ENCODE data around the gene POMGNT1.

The POMGNT1 gene

GRCh38 chr1:46153228-46153627 is 45.0 kb downstream of the POMGNT1 start:
- DNase-seq = no peak

- DNase-seq = no peak
Measured at GRCh38 chr1:46152016-46152415, 46.2 kb downstream of the POMGNT1 start.

- DNase-seq = no peak
Measured at GRCh38 chr1:46150085-46150484, 48.1 kb downstream of the POMGNT1 start.

- no peak for DNase-seq
Measured at GRCh38 chr1:46148318-46148717, 49.9 kb downstream of the POMGNT1 start.

All from DMS 273 treated with DMSO at 0.1 percent for 48 hours (cell line).